Testis (tissue), 3 donors: ENCODE data around the gene DNAJC11. TPM values are rescaled to one million over a fixed set of nuclear protein-coding genes. Genes with fewer than 3 reads are reported as not detected.

Experiments used
- DNase-seq: peaks from one replicate; pipeline ENCODE4 v3.0.0-alpha.2; 2019
- H3K27ac ChIP-seq, 2 donors: fragments of 200-600 bp; sonication (generic); one replicate each; pipeline ENCODE4 v1.5.1; 2019
- H3K27me3 ChIP-seq: fragments of 200-600 bp; sonication (generic); one replicate; pipeline ENCODE4 v1.5.1; 2019
- H3K36me3 ChIP-seq: fragments of 200-600 bp; sonication (generic); one replicate; pipeline ENCODE4 v1.5.1; 2017; ENCODE audit warnings: low read depth; ENCODE audit errors: missing control alignments
- H3K4me1 ChIP-seq: fragments of 200-600 bp; sonication (generic); one replicate; pipeline ENCODE4 v1.5.1; 2019
- H3K4me3 ChIP-seq, 2 donors: fragments of 200-600 bp; sonication (generic); one replicate each; pipeline ENCODE4 v1.5.1; 2017 to 2019
- H3K9me3 ChIP-seq: fragments of 200-600 bp; sonication (generic); one replicate; pipeline ENCODE4 v1.5.1; 2017
- POLR2A ChIP-seq: fragments of 450-650 bp; IDR thresholded peaks from one replicate; pipeline ENCODE4 v1.6.1; 2017; ENCODE audit warnings: antibody characterized with exemption, mild to moderate bottlenecking, moderate library complexity
- WGBS, 2 donors: methylation state at CpG; one replicate each; pipeline ENCODE4 v1.1.5; 2018; 5-methylcytosine and 5-hydroxymethylcytosine counted together
- intact Hi-C: fragments of 100-400 bp; cut with DNase I; formaldehyde crosslinking; loops from one replicate; pipeline ENCODE4 v1.15.1; 2023; ENCODE audit warnings: low total_unique reads
- polyA plus RNA-seq: library from polyadenylated mRNA; stranded (reverse); fragments of 350-450 nt; fragmentation: Illumina TruSeq; extraction: RNeasy Lipid Tissue Mini Kit (QIAGEN cat#74804); gene quantifications from one replicate; pipeline ENCODE4 v1.2.3, GENCODE V29; 2014; ENCODE audit warnings: low read depth, low replicate concordance; ENCODE audit not compliant: insufficient read depth
- total RNA-seq, 2 donors: library from RNA; depleted of rRNA; stranded (reverse); fragments of >200 nt; gene quantifications; one replicate each; pipeline ENCODE4 v1.2.3, GENCODE V29; 2016
- TF ChIP-seq, protein P1 (sequence below), 3 experiments: fragments of 450-650 bp in 2 of 3; fragments of 200-600 bp in 1 of 3; sonication (generic) in 1 of 3; IDR thresholded peaks; one replicate each; pipeline ENCODE4 v1.5.1; 2016 to 2019; ENCODE audit warnings: antibody characterized with exemption in 3 of 3, mild to moderate bottlenecking in 2 of 3, moderate library complexity in 1 of 3

DNAJC11 gene
- total and polyA plus RNA-seq, 3 donors from 2014 or later, result 41.5 to 53.3 (median 52.7) TPM

DNA sequence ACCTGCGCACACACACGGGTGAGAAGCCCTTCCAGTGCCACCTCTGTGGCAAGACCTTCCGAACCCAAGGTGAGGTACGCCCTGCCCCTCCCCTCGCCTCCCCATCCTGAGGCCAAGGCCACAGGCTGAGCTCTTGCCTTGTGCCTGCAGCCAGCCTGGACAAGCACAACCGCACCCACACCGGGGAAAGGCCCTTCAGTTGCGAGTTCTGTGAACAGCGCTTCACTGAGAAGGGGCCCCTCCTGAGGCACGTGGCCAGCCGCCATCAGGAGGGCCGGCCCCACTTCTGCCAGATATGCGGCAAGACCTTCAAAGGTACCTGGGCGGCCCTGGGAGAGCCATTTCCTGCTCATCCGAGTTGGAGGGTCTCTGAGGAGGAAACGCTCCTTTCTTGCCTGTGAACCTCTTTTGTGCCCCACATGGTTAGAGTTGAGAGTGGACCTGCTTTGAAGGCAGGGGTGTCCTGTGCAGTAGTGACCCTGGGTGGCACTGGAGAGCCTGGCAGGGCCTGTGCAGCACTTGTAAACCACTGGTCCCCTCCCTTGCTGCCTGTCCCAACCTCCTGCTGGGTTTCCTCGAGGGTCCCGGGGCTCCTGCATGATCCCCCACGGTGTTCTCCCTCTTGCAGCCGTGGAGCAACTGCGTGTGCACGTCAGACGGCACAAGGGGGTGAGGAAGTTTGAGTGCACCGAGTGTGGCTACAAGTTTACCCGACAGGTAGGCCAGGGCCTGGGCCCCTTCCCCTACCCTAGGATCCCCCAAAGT, 113.3 kb downstream of the DNAJC11 start:
- no peak for DNase-seq
- Histone ChIP-seq H3K4me1 (peaks cover 12% of the 10 kb centered on the region), H3K9me3 (no peaks in the 10 kb centered on the region), H3K4me3 (no peak overlapping the region), H3K36me3 (no peaks in the 10 kb centered on the region), H3K27ac (no peak overlapping the region), H3K27me3 (no peaks in the 10 kb centered on the region)
- WGBS, 2 donors, result 40 to 85% methylated on average over 2 to 23 of the region's 25 CpGs
- TF ChIP-seq, protein P1, sequence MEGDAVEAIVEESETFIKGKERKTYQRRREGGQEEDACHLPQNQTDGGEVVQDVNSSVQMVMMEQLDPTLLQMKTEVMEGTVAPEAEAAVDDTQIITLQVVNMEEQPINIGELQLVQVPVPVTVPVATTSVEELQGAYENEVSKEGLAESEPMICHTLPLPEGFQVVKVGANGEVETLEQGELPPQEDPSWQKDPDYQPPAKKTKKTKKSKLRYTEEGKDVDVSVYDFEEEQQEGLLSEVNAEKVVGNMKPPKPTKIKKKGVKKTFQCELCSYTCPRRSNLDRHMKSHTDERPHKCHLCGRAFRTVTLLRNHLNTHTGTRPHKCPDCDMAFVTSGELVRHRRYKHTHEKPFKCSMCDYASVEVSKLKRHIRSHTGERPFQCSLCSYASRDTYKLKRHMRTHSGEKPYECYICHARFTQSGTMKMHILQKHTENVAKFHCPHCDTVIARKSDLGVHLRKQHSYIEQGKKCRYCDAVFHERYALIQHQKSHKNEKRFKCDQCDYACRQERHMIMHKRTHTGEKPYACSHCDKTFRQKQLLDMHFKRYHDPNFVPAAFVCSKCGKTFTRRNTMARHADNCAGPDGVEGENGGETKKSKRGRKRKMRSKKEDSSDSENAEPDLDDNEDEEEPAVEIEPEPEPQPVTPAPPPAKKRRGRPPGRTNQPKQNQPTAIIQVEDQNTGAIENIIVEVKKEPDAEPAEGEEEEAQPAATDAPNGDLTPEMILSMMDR (IDR thresholded peaks at IDR 0.05), result no peak
- TF ChIP-seq POLR2A, result no peak
- intact Hi-C loops, result no loop called here

DNA sequence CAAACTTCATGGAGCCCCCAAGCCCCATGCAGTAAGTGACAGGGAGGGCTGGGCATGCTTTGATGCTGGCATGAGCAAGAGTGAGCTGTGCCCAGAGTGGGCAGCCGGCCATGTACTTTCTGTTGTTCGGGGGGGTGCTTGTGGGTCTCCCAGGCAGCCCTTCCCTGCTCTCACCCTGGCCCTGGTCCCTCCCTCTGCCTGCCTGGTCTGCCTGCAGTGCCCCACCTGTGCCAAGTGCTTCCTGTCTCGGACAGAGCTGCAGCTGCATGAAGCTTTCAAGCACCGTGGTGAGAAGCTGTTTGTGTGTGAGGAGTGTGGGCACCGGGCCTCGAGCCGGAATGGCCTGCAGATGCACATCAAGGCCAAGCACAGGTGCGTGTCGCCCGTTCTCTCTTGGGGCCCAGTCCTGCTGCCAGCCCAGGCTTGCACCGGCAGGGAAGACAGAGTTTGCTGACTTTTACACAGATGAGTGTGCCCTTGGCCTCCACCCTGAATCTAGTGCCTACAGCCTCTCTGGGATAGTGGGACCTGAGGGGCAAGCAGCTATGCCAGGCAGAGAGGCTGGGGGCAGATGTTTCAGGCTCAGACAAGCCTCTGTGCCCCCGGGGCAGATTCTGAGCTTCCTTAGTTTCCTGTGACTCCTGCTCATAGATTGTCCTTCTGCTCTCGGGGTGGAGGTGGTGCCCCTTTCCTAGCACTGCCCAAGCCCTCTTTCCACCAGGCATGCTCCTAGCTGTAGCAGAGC, 114.2 kb downstream of the DNAJC11 start:
- DNase-seq, result peak; percentile 42
- Histone ChIP-seq H3K4me3 (no peak overlapping the region), H3K4me1 (peaks cover 13% of the 10 kb centered on the region), H3K36me3 (no peaks in the 10 kb centered on the region), H3K9me3 (no peaks in the 10 kb centered on the region), H3K27ac (no peak overlapping the region), H3K27me3 (no peaks in the 10 kb centered on the region)
- WGBS, 2 donors, result 55 to 65% methylated on average over 2 to 8 of the region's 13 CpGs
- intact Hi-C loops, result no loop called here
- TF ChIP-seq, protein P1 (IDR thresholded peaks at IDR 0.05), result no peak
- TF ChIP-seq POLR2A, result no peak

DNA sequence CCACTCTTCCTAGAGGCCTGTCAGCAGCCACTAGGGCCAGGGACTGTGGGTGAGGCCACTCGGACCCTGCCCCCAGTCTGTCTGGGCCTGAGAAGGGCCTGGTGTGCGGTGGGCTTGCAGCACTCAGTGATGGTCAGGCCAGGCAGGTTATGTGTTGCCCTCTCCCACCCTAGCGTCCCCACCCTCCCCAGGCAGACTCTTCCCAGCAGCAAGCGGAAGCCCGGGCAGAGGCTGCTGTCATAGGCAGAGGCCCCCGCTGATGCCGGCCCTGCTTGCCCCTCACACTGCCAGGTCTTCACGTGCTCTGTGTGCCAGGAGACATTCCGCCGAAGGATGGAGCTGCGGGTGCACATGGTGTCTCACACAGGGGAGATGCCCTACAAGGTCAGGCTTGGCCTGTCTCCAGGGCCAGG, 115.2 kb downstream of the DNAJC11 start:
- Histone ChIP-seq H3K27me3 (no peaks in the 10 kb centered on the region), H3K4me1 (peaks cover 15% of the 10 kb centered on the region), H3K27ac (no peak overlapping the region), H3K4me3 (no peak overlapping the region), H3K36me3 (no peaks in the 10 kb centered on the region), H3K9me3 (no peaks in the 10 kb centered on the region)
- 51 to 75% methylated on average over 2 to 11 of the region's 11 CpGs for WGBS, 2 donors
- TF ChIP-seq POLR2A, result no peak
- TF ChIP-seq, protein P1 (IDR thresholded peaks at IDR 0.05), result no peak
- peak; percentile 49 for DNase-seq
- intact Hi-C loops, result no loop called here

DNA sequence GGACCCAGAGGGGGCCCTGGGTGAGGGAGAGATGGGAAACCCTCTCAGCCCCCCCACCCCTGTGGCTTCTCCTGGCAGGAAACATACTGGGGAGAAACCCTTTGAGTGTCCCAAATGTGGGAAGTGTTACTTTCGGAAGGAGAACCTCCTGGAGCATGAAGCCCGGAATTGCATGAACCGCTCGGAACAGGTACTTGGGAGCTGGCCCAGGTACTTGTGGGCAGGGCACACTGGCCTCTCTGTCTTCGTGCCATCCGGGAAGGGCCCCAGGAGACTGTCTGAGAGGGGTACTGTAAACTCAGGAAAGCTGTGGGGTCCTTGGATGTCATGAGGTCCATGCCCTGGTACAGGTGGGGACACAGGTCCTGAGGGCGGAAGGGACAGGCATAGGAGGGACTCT, 115.8 kb downstream of the DNAJC11 start:
- no peaks in the 10 kb centered on the region for H3K9me3 ChIP-seq
- intact Hi-C loops, result no loop called here
- no peak for DNase-seq
- TF ChIP-seq, protein P1 (IDR thresholded peaks at IDR 0.05), result no peak
- no peak for TF ChIP-seq POLR2A
- H3K4me1 ChIP-seq, result peaks cover 17% of the 10 kb centered on the region
- H3K27me3 ChIP-seq, result no peaks in the 10 kb centered on the region
- 85% methylated on average over 7 of the region's 7 CpGs; no CpG with 5 or more reads in 1 of the 2 donors for WGBS, 2 donors
- H3K4me3 ChIP-seq, result no peak overlapping the region
- H3K36me3 ChIP-seq, result no peaks in the 10 kb centered on the region
- H3K27ac ChIP-seq, result no peak overlapping the region
